LNCaP clone FGC (cell line): ENCODE results near the gene WNT10A.

Experiments
- DNase-seq: peaks from one replicate; pipeline ENCODE4 v3.0.0-alpha.2; 2011; ENCODE audit warnings: low read depth
- H3K4me3 ChIP-seq: 2 replicates; pipeline ENCODE4 v1.5.1; 2011; ENCODE audit warnings: mild to moderate bottlenecking, low read depth, low read length, control low read depth
- CTCF ChIP-seq: IDR thresholded peaks from 2 replicates; pipeline ENCODE4 v1.5.1; 2012; ENCODE audit warnings: mild to moderate bottlenecking; ENCODE audit not compliant: control insufficient read depth, insufficient read depth; ENCODE audit errors: extremely low read depth

WNT10A gene

GRCh38 chr2:218872645-218873358, 7.8 kb upstream of the WNT10A start:
- DNase-seq, result no peak
- no peak overlapping the region for H3K4me3 ChIP-seq
- TF ChIP-seq CTCF, result no peak

- no peak for TF ChIP-seq CTCF
- no peak for DNase-seq
- H3K4me3 ChIP-seq, result no peak overlapping the region
These were observed 7.1 kb upstream of the WNT10A start for GRCh38 chr2:218873359-218874194.

GRCh38 chr2:218875692-218876246, 4.9 kb upstream of the WNT10A start:
- DNase-seq, result no peak
- H3K4me3 ChIP-seq, result no peak overlapping the region
- no peak for TF ChIP-seq CTCF

GRCh38 chr2:218876562-218877219, 4.0 kb upstream of the WNT10A start:
- TF ChIP-seq CTCF, result peak; percentile 66
- H3K4me3 ChIP-seq, result no peak overlapping the region
- no peak for DNase-seq

- TF ChIP-seq CTCF, result no peak
- DNase-seq, result no peak
- no peak overlapping the region for H3K4me3 ChIP-seq
These were observed 3.3 kb upstream of the WNT10A start for GRCh38 chr2:218877331-218877730.

DNA sequence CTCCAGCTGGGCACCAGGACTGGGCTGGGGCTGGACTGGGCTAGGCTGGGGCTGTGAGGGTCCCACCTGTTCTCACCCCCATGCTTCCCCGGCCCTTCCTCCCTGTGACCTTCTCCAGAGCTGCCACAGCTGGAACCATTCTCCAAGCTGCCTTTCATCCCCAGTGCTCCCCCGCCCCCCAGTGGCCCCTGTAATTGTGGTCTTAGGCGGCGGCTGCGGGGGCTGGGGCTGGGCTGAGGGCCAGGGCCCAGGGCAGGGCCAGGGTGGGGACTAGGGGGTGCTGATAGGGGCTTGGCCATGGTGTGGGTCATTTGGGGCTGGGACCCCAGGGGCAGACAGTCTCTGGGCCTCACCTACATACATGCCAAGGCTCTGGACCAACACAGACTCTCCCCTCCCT, 2.8 kb upstream of the WNT10A start:
- no peak overlapping the region for H3K4me3 ChIP-seq
- no peak for DNase-seq
- TF ChIP-seq CTCF, result no peak
